MM.1S (cell line): ENCODE data around the gene RPF1.

Experiments
- CTCF ChIP-seq: fragments of 300-600 bp; sonication (generic); IDR thresholded peaks from 2 replicates; pipeline ENCODE4 v1.5.1; 2016; ENCODE audit warnings: antibody characterized with exemption, low read length, mixed read lengths
- EZH2 ChIP-seq: fragments of 300-600 bp; sonication (generic); optimal IDR thresholded peaks from 2 replicates; pipeline ENCODE3; 2017; ENCODE audit warnings: low read depth, mild to moderate bottlenecking, antibody characterized with exemption, low read length, mixed read lengths

DNA sequence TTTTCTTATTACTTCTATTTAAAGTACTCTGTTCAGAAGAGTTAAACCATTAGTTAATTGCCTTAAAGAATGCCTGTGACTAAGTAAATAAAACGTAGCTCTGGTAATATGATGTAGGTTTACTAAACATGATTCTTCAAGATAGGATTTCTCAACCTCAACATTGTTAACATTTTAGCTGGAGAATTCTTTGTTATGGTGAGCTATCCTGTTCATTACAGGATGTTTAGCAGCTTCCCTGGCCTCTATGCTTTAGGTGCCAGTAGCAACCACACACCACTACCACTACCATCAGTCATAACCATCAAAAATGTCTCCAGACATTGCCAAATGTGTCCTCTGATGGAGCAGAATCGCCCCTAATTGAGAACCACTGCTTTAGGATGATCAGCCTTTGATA, 10.7 kb downstream of the RPF1 start:
- TF ChIP-seq CTCF (no peak), EZH2 (no peak)
